Smooth muscle cell (in vitro differentiated cells): ENCODE measurements around the gene SEBOX. TPM values are rescaled to one million over a fixed set of nuclear protein-coding genes. Genes with fewer than 3 reads are reported as not detected.

ENCODE experiments used
- DNase-seq: peaks from one replicate; lab custom pipeline; 2025; ENCODE audit not compliant: unreplicated experiment; lab: John Stamatoyannopoulos, UW
- H2AFZ ChIP-seq: fragments of 200-600 bp; sonication (generic); 2 replicates; pipeline ENCODE4 v1.6.0; 2016; ENCODE audit warnings: antibody characterized with exemption, low read depth, mild to moderate bottlenecking
- H3F3A ChIP-seq: fragments of 200-600 bp; sonication (generic); 2 replicates; pipeline ENCODE4 v1.6.0; 2017; ENCODE audit warnings: antibody characterized with exemption, low read depth
- H3K27ac ChIP-seq: fragments of 200-600 bp; sonication (generic); 2 replicates; pipeline ENCODE4 v1.5.1; 2016; ENCODE audit warnings: low read depth, mild to moderate bottlenecking
- H3K27me3 ChIP-seq: fragments of 200-600 bp; sonication (generic); 2 replicates; pipeline ENCODE4 v1.6.1; 2016; ENCODE audit warnings: low read depth, mild to moderate bottlenecking
- H3K36me3 ChIP-seq: fragments of 200-600 bp; sonication (generic); 2 replicates; pipeline ENCODE4 v1.5.1; 2016; ENCODE audit warnings: low read depth
- H3K4me1 ChIP-seq: fragments of 200-600 bp; sonication (generic); 2 replicates; pipeline ENCODE4 v1.5.1; 2016; ENCODE audit warnings: low read depth
- H3K4me2 ChIP-seq: fragments of 200-600 bp; sonication (generic); 2 replicates; pipeline ENCODE4 v1.6.0; 2016; ENCODE audit warnings: mild to moderate bottlenecking
- H3K4me3 ChIP-seq: fragments of 200-600 bp; sonication (generic); 2 replicates; pipeline ENCODE4 v1.5.1; 2016; ENCODE audit warnings: mild to moderate bottlenecking
- H3K79me2 ChIP-seq: fragments of 200-600 bp; sonication (generic); 2 replicates; pipeline ENCODE4 v1.6.0; 2016; ENCODE audit warnings: low read depth, mild to moderate bottlenecking
- H3K9ac ChIP-seq: fragments of 200-600 bp; sonication (generic); 2 replicates; pipeline ENCODE4 v1.6.0; 2016; ENCODE audit warnings: low read depth
- H3K9me3 ChIP-seq: fragments of 200-600 bp; sonication (generic); replicated peaks from 2 replicates; pipeline ENCODE4 v1.5.1; 2016; ENCODE audit warnings: low read depth
- H4K20me1 ChIP-seq: fragments of 200-600 bp; sonication (generic); 2 replicates; pipeline ENCODE4 v1.6.0; 2016; ENCODE audit warnings: low read depth
- CTCF ChIP-seq: fragments of 200-600 bp; sonication (generic); IDR thresholded peaks from 2 replicates; pipeline ENCODE4 v1.5.1; 2017; ENCODE audit warnings: borderline replicate concordance, mild to moderate bottlenecking, antibody characterized with exemption; ENCODE audit not compliant: insufficient read depth, poor library complexity, severe bottlenecking
- WGBS: methylation state at CpG from one replicate; pipeline ENCODE4 v1.1.7; 2016; ENCODE audit warnings: low lambda C conversion rate; 5-methylcytosine and 5-hydroxymethylcytosine counted together
- polyA plus RNA-seq: library from polyadenylated mRNA; unstranded; fragments of >200 nt; fragmentation: Nextera tagmentation; extraction: Ambion mirVana; gene quantifications from 2 replicates; pipeline ENCODE4 v1.2.1, GENCODE V29; 2016
- total RNA-seq: library from RNA; depleted of rRNA; stranded (reverse); fragments of >200 nt; gene quantifications from 2 replicates; pipeline ENCODE4 v1.2.3, GENCODE V29; 2014

SEBOX gene
- total and polyA plus RNA-seq, 2 experiments from 2014 or later, result not detected

- DNase-seq, result no peak
- Histone ChIP-seq H3K27me3 (no peaks in the 10 kb centered on the region), H3K4me1 (peaks cover 20% of the 10 kb centered on the region), H3F3A (peaks cover 2% of the 10 kb centered on the region), H3K9ac (no peak overlapping the region), H3K4me2 (no peak overlapping the region), H2AFZ (no peak overlapping the region), H3K36me3 (no peaks in the 10 kb centered on the region), H3K9me3 (no peaks in the 10 kb centered on the region), H4K20me1 (peaks cover 12% of the 10 kb centered on the region), H3K27ac (no peak overlapping the region), H3K79me2 (peaks cover 8% of the 10 kb centered on the region), H3K4me3 (no peak overlapping the region)
- 89% methylated on average over 5 of the region's 5 CpGs for WGBS
- no peak for TF ChIP-seq CTCF
Observed at GRCh38 chr17:28368306-28368831, 3.4 kb upstream of the SEBOX start.

GRCh38 chr17:28367641-28368305 is 2.8 kb upstream of the SEBOX start:
- H3K4me3 ChIP-seq, result no peak overlapping the region
- no peak overlapping the region for H3K4me2 ChIP-seq
- DNase-seq, result no peak
- WGBS, result 93% methylated on average over 18 of the region's 21 CpGs
- H3K9ac ChIP-seq, result no peak overlapping the region
- no peaks in the 10 kb centered on the region for H3F3A ChIP-seq
- peaks cover 19% of the 10 kb centered on the region for H3K4me1 ChIP-seq
- no peak overlapping the region for H2AFZ ChIP-seq
- H3K36me3 ChIP-seq, result no peaks in the 10 kb centered on the region
- no peak for TF ChIP-seq CTCF
- H3K79me2 ChIP-seq, result peaks cover 2% of the 10 kb centered on the region
- peaks cover 6% of the 10 kb centered on the region for H4K20me1 ChIP-seq
- no peak overlapping the region for H3K27ac ChIP-seq
- H3K27me3 ChIP-seq, result no peaks in the 10 kb centered on the region
- no peaks in the 10 kb centered on the region for H3K9me3 ChIP-seq

GRCh38 chr17:28366605-28367004 is 1.6 kb upstream of the SEBOX start:
- Histone ChIP-seq H4K20me1 (no peaks in the 10 kb centered on the region), H3K27me3 (no peaks in the 10 kb centered on the region), H3K4me1 (peaks cover 14% of the 10 kb centered on the region), H3K36me3 (peaks cover under 1% of the 10 kb centered on the region), H3K9ac (no peak overlapping the region), H3K9me3 (no peaks in the 10 kb centered on the region), H3K4me3 (no peak overlapping the region), H3K27ac (no peak overlapping the region), H2AFZ (no peak overlapping the region), H3K4me2 (no peak overlapping the region), H3F3A (no peaks in the 10 kb centered on the region), H3K79me2 (no peaks in the 10 kb centered on the region)
- TF ChIP-seq CTCF, result no peak
- 80% methylated on average over 1 of the region's 1 CpG for WGBS
- DNase-seq, result no peak

GRCh38 chr17:28365487-28365886 is 488 bp upstream of the SEBOX start:
- no peak for DNase-seq
- Histone ChIP-seq H3K4me1 (peaks cover 8% of the 10 kb centered on the region), H3F3A (no peaks in the 10 kb centered on the region), H3K9me3 (no peaks in the 10 kb centered on the region), H3K36me3 (peaks cover 5% of the 10 kb centered on the region), H3K9ac (no peak overlapping the region), H3K4me2 (no peak overlapping the region), H3K4me3 (no peak overlapping the region), H3K27me3 (no peaks in the 10 kb centered on the region), H3K79me2 (no peaks in the 10 kb centered on the region), H4K20me1 (no peaks in the 10 kb centered on the region), H3K27ac (no peak overlapping the region), H2AFZ (no peak overlapping the region)
- TF ChIP-seq CTCF, result no peak
- WGBS, result 91% methylated on average over 3 of the region's 3 CpGs
